Measurements from ENCODE around the gene COMMD6.
A peak's percentile ranks its signal among the peaks of the same experiment; 100 is the strongest.

Gene COMMD6

DNA sequence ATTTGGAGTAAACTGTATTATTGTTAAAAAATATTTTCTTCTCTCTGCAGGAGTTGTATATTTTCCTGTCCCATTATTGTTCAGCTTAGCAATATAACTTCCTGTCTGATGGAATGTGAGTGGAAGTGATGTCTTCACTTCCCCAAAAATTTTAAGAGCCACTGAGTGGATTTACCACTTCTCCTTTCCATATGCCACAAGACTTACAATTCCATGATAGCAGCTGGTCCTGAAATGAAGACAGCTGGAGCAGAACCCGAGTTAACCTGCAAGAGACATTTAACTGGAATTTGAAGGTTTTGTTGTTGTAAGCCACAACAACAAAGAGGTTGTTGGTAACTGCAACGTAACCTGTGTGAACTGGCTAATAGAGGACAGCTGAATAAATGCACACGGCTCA lies 32.3 kb downstream of the COMMD6 start:
- no peak for DNase-seq (ENCODE audit: low read depth, low spot score)
- TF ChIP-seq, protein P1, sequence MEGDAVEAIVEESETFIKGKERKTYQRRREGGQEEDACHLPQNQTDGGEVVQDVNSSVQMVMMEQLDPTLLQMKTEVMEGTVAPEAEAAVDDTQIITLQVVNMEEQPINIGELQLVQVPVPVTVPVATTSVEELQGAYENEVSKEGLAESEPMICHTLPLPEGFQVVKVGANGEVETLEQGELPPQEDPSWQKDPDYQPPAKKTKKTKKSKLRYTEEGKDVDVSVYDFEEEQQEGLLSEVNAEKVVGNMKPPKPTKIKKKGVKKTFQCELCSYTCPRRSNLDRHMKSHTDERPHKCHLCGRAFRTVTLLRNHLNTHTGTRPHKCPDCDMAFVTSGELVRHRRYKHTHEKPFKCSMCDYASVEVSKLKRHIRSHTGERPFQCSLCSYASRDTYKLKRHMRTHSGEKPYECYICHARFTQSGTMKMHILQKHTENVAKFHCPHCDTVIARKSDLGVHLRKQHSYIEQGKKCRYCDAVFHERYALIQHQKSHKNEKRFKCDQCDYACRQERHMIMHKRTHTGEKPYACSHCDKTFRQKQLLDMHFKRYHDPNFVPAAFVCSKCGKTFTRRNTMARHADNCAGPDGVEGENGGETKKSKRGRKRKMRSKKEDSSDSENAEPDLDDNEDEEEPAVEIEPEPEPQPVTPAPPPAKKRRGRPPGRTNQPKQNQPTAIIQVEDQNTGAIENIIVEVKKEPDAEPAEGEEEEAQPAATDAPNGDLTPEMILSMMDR (IDR thresholded peaks at IDR 0.05; ENCODE audit: low read depth, low read length): no peak
- in situ Hi-C loops (cut with HindIII; ENCODE audit: low sequenced_read_pairs): no loop called here

DNA sequence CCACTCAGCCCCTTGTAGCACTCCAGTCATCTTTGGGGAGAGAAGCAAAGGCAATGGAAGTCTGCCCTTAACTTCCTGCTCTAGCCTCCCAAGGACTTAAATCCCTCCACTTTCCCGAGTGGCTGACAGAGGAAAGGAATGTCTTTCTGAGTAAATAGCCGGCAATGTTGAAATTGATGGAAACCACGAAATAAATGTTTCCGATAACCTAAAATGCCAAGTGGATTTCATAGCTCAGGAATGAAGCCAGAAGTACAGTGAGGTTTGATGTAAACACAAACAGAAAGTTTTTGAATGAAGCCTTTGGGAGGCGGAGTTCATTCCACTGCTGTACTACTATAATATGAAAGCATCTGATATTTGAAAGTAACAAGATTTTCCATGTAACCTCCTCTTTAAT lies 41.7 kb downstream of the COMMD6 start:
- DNase-seq (ENCODE audit: low read depth, low spot score): peak; percentile 39
- H3K4me3 ChIP-seq (ENCODE audit: low read depth, low read length): no peak overlapping the region
- TF ChIP-seq, protein P1 (IDR thresholded peaks at IDR 0.05; ENCODE audit: low read depth, low read length): no peak
- in situ Hi-C loops (cut with HindIII; ENCODE audit: low sequenced_read_pairs): no loop called here

More for the DNA sequence above, 32.3 kb downstream of the COMMD6 start:
- no peak overlapping the region for H3K4me3 ChIP-seq (ENCODE audit: low read depth, low read length)

DNA sequence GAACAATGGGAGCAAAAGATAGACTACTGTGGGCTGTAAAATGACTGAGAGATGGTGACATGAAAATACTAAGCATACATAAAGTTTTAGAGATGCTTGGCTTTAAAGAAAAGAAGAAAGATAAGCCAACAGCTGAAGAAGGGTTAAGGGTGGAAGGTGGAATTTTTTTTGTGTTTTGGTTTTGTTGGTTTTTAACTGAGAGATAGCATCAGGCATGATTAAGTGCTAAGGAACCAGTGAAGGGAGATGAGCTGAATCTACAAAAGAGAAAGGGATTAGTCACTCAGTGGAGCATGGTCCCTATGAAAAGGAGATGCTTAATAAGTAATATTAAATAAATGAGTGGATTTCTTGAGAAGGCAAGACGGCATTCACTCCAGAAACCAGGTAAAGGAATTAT lies 43.1 kb downstream of the COMMD6 start:
- TF ChIP-seq, protein P1 (IDR thresholded peaks at IDR 0.05; ENCODE audit: low read depth, low read length): no peak
- in situ Hi-C loops (cut with HindIII; ENCODE audit: low sequenced_read_pairs): no loop called here
- DNase-seq (ENCODE audit: low read depth, low spot score): no peak
- H3K4me3 ChIP-seq (ENCODE audit: low read depth, low read length): no peak overlapping the region

DNA sequence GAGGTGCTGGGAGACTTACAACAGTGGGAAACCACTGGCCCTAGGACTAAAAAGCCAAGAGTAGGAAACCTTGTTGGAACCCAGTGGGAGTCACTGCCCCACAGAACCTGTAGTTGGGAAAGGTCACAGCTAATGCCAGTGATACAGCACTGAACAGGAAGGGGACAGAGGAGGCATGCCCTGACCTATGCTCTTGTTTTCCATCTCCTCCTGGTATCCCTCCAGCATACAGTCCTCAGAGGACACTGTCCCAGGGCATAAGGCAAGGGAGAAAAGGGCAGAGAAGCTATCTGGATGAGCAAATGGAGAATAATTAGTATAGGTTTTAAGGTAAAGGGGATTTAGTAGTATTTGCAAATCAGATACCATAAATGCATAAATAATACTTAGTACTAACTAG lies 44.5 kb downstream of the COMMD6 start:
- no peak for DNase-seq (ENCODE audit: low read depth, low spot score)
- H3K4me3 ChIP-seq (ENCODE audit: low read depth, low read length): no peak overlapping the region
- in situ Hi-C loops (cut with HindIII; ENCODE audit: low sequenced_read_pairs): no loop called here
- TF ChIP-seq, protein P1 (IDR thresholded peaks at IDR 0.05; ENCODE audit: low read depth, low read length): no peak

DNA sequence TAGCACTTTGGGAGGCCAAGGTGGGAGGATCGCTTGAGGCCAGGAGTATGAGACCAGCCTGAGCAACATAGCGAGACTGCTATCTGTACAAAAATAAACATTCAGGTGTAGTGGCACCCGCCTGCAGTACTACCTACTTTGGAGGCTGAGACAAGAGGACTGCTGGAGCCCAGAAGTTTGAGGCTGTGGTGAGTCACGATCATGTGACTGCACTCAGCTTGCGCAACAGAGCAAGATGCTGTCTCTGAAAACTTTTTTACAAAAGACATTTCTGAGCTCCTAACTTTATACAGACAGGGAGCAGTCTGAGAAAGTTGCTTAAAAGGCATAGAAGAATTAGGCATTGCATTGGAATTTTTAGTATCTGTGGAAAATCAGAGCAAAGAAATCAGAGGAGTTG lies 45.3 kb downstream of the COMMD6 start:
- H3K4me3 ChIP-seq (ENCODE audit: low read depth, low read length): no peak overlapping the region
- DNase-seq (ENCODE audit: low read depth, low spot score): peak; percentile 12
- in situ Hi-C loops (cut with HindIII; ENCODE audit: low sequenced_read_pairs): no loop called here
- TF ChIP-seq, protein P1 (IDR thresholded peaks at IDR 0.05; ENCODE audit: low read depth, low read length): no peak

DNA sequence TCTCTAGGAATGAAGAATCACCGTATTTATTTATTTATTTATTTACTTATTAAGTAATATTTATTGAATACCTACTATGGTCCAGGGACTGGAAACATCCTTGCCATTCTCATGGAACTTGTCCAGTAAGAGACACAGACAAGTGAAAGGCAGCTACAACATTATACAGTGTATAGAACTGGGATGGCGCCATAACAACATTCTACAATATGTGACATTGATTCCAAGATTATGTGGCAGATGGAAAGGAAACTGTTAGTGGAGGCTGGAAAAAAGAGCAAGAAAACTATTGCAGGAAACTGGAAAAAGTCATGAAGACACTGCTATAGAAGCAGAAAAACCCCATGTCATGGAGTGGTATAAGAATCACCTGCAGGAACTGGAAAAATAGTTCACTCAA lies 46.3 kb downstream of the COMMD6 start:
- in situ Hi-C loops (cut with HindIII; ENCODE audit: low sequenced_read_pairs): no loop called here
- DNase-seq (ENCODE audit: low read depth, low spot score): no peak

More for the DNA sequence above, 46.3 kb downstream of the COMMD6 start:
- TF ChIP-seq, protein P1 (IDR thresholded peaks at IDR 0.05; ENCODE audit: low read depth, low read length): no peak
- no peak overlapping the region for H3K4me3 ChIP-seq (ENCODE audit: low read depth, low read length)
